H1 (cell line): Measurements from ENCODE around the gene GMPR. TPM values are rescaled to one million over a fixed set of nuclear protein-coding genes. Genes with fewer than 3 reads are reported as not detected.

Experiments used
- CTCF ChIA-PET: fragments of 300-600 bp; sonication (Branson Sonifier 250); formaldehyde crosslinking; loops from one replicate; lab custom pipeline; 2021; ENCODE audit not compliant: partially characterized antibody; lab: Charles Lee
- POLR2A ChIA-PET: fragments of 300-600 bp; sonication (Branson Sonifier 250); formaldehyde crosslinking; loops from one replicate; lab custom pipeline; 2021; ENCODE audit warnings: inconsistent platforms; ENCODE audit not compliant: partially characterized antibody; lab: Charles Lee
- DNase-seq, 2 experiments: peaks; one replicate each; pipeline versions ENCODE4 v3.0.0 to v3.0.0-alpha.2; 2010 to 2022; ENCODE audit warnings: low spot score in 2 of 2, low read depth in 1 of 2, mixed read lengths in 1 of 2
- FAIRE-seq: peaks from 2 replicates; lab custom pipeline; 2011; peaks lifted over from hg19 to GRCh38; lab: Jason Lieb, UNC
- H2AFZ ChIP-seq: 2 replicates; pipeline ENCODE4 v1.8.1; 2012; ENCODE audit warnings: low read length, inconsistent platforms
- H2AK5ac ChIP-seq: 2 replicates; pipeline ENCODE4 v1.6.1; 2013; ENCODE audit warnings: low read depth, low read length
- H2BK120ac ChIP-seq: replicated peaks from 2 replicates; pipeline ENCODE3; 2013; ENCODE audit warnings: low read depth, low read length, inconsistent platforms
- H2BK12ac ChIP-seq: 2 replicates; pipeline ENCODE4 v1.6.1; 2013; ENCODE audit warnings: low read depth, low read length
- H2BK15ac ChIP-seq: 2 replicates; pipeline ENCODE4 v1.6.1; 2013; ENCODE audit warnings: low read length
- H2BK20ac ChIP-seq: 2 replicates; pipeline ENCODE4 v1.6.1; 2013; ENCODE audit warnings: low read length
- H2BK5ac ChIP-seq: 2 replicates; pipeline ENCODE4 v1.6.1; 2013; ENCODE audit warnings: low read depth, low read length
- H3K14ac ChIP-seq: 2 replicates; pipeline ENCODE4 v1.6.1; 2013; ENCODE audit warnings: inconsistent platforms; ENCODE audit not compliant: insufficient read length
- H3K18ac ChIP-seq: 2 replicates; pipeline ENCODE4 v1.6.1; 2013; ENCODE audit warnings: low read length; ENCODE audit errors: extremely low read depth
- H3K23ac ChIP-seq: 2 replicates; pipeline ENCODE4 v1.6.1; 2013; ENCODE audit warnings: inconsistent platforms; ENCODE audit not compliant: insufficient read length
- H3K23me2 ChIP-seq: 2 replicates; pipeline ENCODE4 v1.6.1; 2013; ENCODE audit warnings: low read depth, low read length
- H3K27ac ChIP-seq: 2 replicates; pipeline ENCODE4 v1.6.1; 2011; ENCODE audit warnings: low read depth, low read length, inconsistent platforms
- H3K27me3 ChIP-seq, 4 experiments: replicated peaks in 1 of 4; 1 replicate in 1 of 4; 2 replicates in 3 of 4; pipeline versions ENCODE4 v1.6.1 to v1.8.1; 2011 to 2013; ENCODE audit warnings: low read length in 3 of 4, mild to moderate bottlenecking in 3 of 4, inconsistent platforms in 2 of 4, mixed read lengths in 2 of 4, moderate library complexity in 1 of 4; ENCODE audit not compliant: control insufficient read depth in 3 of 4, insufficient read depth in 3 of 4; ENCODE audit errors: extremely low read depth in 1 of 4
- H3K36me3 ChIP-seq, 4 experiments: 2 replicates each; pipeline versions ENCODE4 v1.6.1 to v1.8.1; 2011 to 2013; ENCODE audit warnings: mild to moderate bottlenecking in 4 of 4, low read length in 3 of 4, moderate library complexity in 2 of 4, control low read depth in 1 of 4, inconsistent platforms in 1 of 4; ENCODE audit not compliant: insufficient read depth in 4 of 4, control insufficient read depth in 2 of 4
- H3K4ac ChIP-seq: replicated peaks from 2 replicates; pipeline ENCODE3; 2013; ENCODE audit warnings: low read length, low read depth, mixed read lengths, inconsistent platforms; ENCODE audit not compliant: insufficient read length
- H3K4me1 ChIP-seq, 4 experiments: replicated peaks in 1 of 4; 1 replicate in 1 of 4; 2 replicates in 3 of 4; pipeline versions ENCODE4 v1.6.1 to v1.8.1; 2011 to 2013; ENCODE audit warnings: low read length in 3 of 4, inconsistent platforms in 2 of 4, mixed read lengths in 1 of 4; ENCODE audit not compliant: insufficient read depth in 4 of 4, control insufficient read depth in 3 of 4
- H3K4me2 ChIP-seq, 2 experiments: 2 replicates each; pipeline versions ENCODE4 v1.6.1 to v1.8.1; 2011 to 2013; ENCODE audit warnings: low read depth in 2 of 2, low read length in 2 of 2, control low read depth in 1 of 2, inconsistent platforms in 1 of 2, mild to moderate bottlenecking in 1 of 2; ENCODE audit not compliant: insufficient read depth in 1 of 2
- H3K4me3 ChIP-seq, 4 experiments: fragments of 200-600, 300-600 bp in 1 of 4; sonication (generic), shearing (Covaris generic), sonication (Bioruptor Twin) in 1 of 4; 2 replicates each; pipeline versions ENCODE4 v1.5.1 to v1.8.1; 2011 to 2016; ENCODE audit warnings: low read length in 4 of 4, low read depth in 3 of 4, control low read depth in 2 of 4, inconsistent platforms in 2 of 4, mild to moderate bottlenecking in 2 of 4, mixed read lengths in 1 of 4, moderate library complexity in 1 of 4; ENCODE audit not compliant: insufficient read depth in 2 of 4; ENCODE audit errors: extremely low read depth in 1 of 4
- H3K56ac ChIP-seq: replicated peaks from 2 replicates; pipeline ENCODE3; 2013; ENCODE audit warnings: low read depth, mild to moderate bottlenecking, mixed read lengths, low read length, inconsistent platforms; ENCODE audit not compliant: insufficient read length
- H3K79me1 ChIP-seq: 2 replicates; pipeline ENCODE4 v1.6.1; 2013; ENCODE audit warnings: low read depth, low read length, control low read depth
- H3K79me2 ChIP-seq, 2 experiments: 2 replicates each; pipeline versions ENCODE4 v1.6.1 to v1.8.1; 2012 to 2013; ENCODE audit warnings: low read length in 2 of 2, mild to moderate bottlenecking in 2 of 2, inconsistent platforms in 1 of 2; ENCODE audit not compliant: insufficient read depth in 2 of 2, control insufficient read depth in 1 of 2
- H3K9ac ChIP-seq, 4 experiments: replicated peaks in 1 of 4; 1 replicate in 1 of 4; 2 replicates in 3 of 4; pipeline versions ENCODE4 v1.6.1 to v1.8.1; 2011 to 2013; ENCODE audit warnings: low read depth in 3 of 4, low read length in 3 of 4, control low read depth in 2 of 4, mild to moderate bottlenecking in 2 of 4, moderate library complexity in 2 of 4, inconsistent platforms in 1 of 4; ENCODE audit errors: extremely low read depth in 1 of 4
- H3K9me3 ChIP-seq, 2 experiments: 2 replicates each; pipeline versions ENCODE4 v1.6.1 to v1.8.1; 2012 to 2013; ENCODE audit warnings: mild to moderate bottlenecking in 2 of 2, moderate library complexity in 2 of 2, control low read depth in 1 of 2, inconsistent platforms in 1 of 2, low read depth in 1 of 2, low read length in 1 of 2, mixed read lengths in 1 of 2; ENCODE audit not compliant: insufficient read depth in 2 of 2
- H4K20me1 ChIP-seq, 2 experiments: replicated peaks in 1 of 2; 2 replicates each; pipeline versions ENCODE3 to v1.8.1; 2011 to 2013; ENCODE audit warnings: inconsistent platforms in 2 of 2, low read length in 2 of 2, mild to moderate bottlenecking in 1 of 2; ENCODE audit not compliant: insufficient read depth in 2 of 2, control insufficient read depth in 1 of 2
- H4K5ac ChIP-seq: 2 replicates; pipeline ENCODE4 v1.6.1; 2013; ENCODE audit warnings: low read length, low read depth, mixed read lengths, inconsistent platforms; ENCODE audit not compliant: insufficient read length
- H4K8ac ChIP-seq: 2 replicates; pipeline ENCODE4 v1.8.0; 2013; ENCODE audit warnings: mild to moderate bottlenecking, moderate library complexity, low read length, inconsistent platforms; ENCODE audit not compliant: insufficient read depth; ENCODE audit errors: extremely low read depth
- H4K91ac ChIP-seq: replicated peaks from 2 replicates; pipeline ENCODE3; 2013; ENCODE audit warnings: low read length, mixed read lengths, inconsistent platforms; ENCODE audit not compliant: insufficient read length
- ATF3 ChIP-seq: IDR thresholded peaks from 2 replicates; pipeline ENCODE4 v1.6.1; 2011; ENCODE audit warnings: low read depth, mild to moderate bottlenecking, low read length; ENCODE audit not compliant: insufficient read depth
- BCL11A ChIP-seq, 2 experiments: IDR thresholded peaks; one replicate each; pipeline ENCODE4 v1.6.1; 2011; ENCODE audit warnings: low read depth in 2 of 2, low read length in 2 of 2, mild to moderate bottlenecking in 2 of 2
- CEBPB ChIP-seq: IDR thresholded peaks from 2 replicates; pipeline ENCODE4 v1.6.1; 2012; ENCODE audit warnings: low read depth, low read length
- CHD1 ChIP-seq: IDR thresholded peaks from 2 replicates; pipeline ENCODE4 v1.6.1; 2012; ENCODE audit warnings: low read depth, low read length, improper control_type of control experiment
- EGR1 ChIP-seq: IDR thresholded peaks from 2 replicates; pipeline ENCODE4 v1.6.1; 2011; ENCODE audit warnings: low read depth, low read length, borderline replicate concordance
- MAX ChIP-seq: IDR thresholded peaks from 2 replicates; pipeline ENCODE4 v1.6.1; 2012; ENCODE audit warnings: inconsistent platforms
- NANOG ChIP-seq: IDR thresholded peaks from 2 replicates; pipeline ENCODE4 v1.6.1; 2011; ENCODE audit warnings: low read length, low read depth, mild to moderate bottlenecking, inconsistent platforms; ENCODE audit not compliant: insufficient read depth, poor library complexity, severe bottlenecking
- PHF8 ChIP-seq: fragments of 200-600 bp; sonication (generic); conservative IDR thresholded peaks from 2 replicates; pipeline ENCODE4 v1.7.1; 2012; ENCODE audit warnings: low read depth, mild to moderate bottlenecking, inconsistent platforms, low read length, moderate library complexity
- RBBP5 ChIP-seq: IDR thresholded peaks from 2 replicates; pipeline ENCODE4 v1.7.1; 2012; ENCODE audit warnings: low read depth, mild to moderate bottlenecking, inconsistent platforms, low read length, moderate library complexity, borderline replicate concordance
- SUZ12 ChIP-seq: fragments of 200-600 bp; sonication (generic); IDR thresholded peaks from 2 replicates; pipeline ENCODE4 v1.6.1; 2012; ENCODE audit warnings: mild to moderate bottlenecking, inconsistent platforms, low read length, moderate library complexity, mixed read lengths
- WGBS, 2 experiments: shearing (Covaris generic) in 1 of 2; methylation state at CpG; one replicate each; pipeline versions ENCODE4 v1.1.6 to v1.1.7; 2013 to 2015; ENCODE audit warnings: low lambda C conversion rate in 2 of 2, mixed read lengths in 2 of 2, inconsistent platforms in 1 of 2, low coverage in 1 of 2, missing lambda C conversion rate in 1 of 2; ENCODE audit not compliant: insufficient replicate concordance in 2 of 2, insufficient coverage in 1 of 2, insufficient read length in 1 of 2; ENCODE audit errors: extremely low coverage in 1 of 2, missing lambda C conversion rate in 1 of 2; 5-methylcytosine and 5-hydroxymethylcytosine counted together
- polyA plus RNA-seq, 7 experiments: library from polyadenylated mRNA; depleted of rRNA in 3 of 7; stranded (reverse) in 5 of 7; unstranded in 2 of 7; fragments of >200 nt in 5 of 7; fragments of 200-250 nt in 2 of 7; gene quantifications; 1 replicate in 5 of 7; 2 replicates in 1 of 7; 4 replicates in 1 of 7; pipeline versions ENCODE4 v1.2.1 to v1.2.3, GENCODE V29; 2011 to 2013; ENCODE audit warnings: missing spikeins in 2 of 7, mixed read lengths in 2 of 7
- total RNA-seq: library from RNA; stranded (reverse); fragmentation: NEBNext Ultra II Directional; extraction: Animal tissue kit (Norgen Biotek cat#: 25700); gene quantifications from 2 replicates; pipeline ENCODE4 v1.2.1, GENCODE V29; 2021

GMPR gene
- total and polyA plus RNA-seq, 2 of the 8 experiments (the other 6 are each of a cell fraction or from before 2014, with no cell fraction given): 0.99 to 1.2 TPM

- no peaks in the 10 kb centered on the region for H3K79me2 ChIP-seq
- H3K23me2 ChIP-seq: no peaks in the 10 kb centered on the region
- no peak overlapping the region for H2AFZ ChIP-seq
- no peak overlapping the region for H2AK5ac ChIP-seq
- H3K36me3 ChIP-seq: no peaks in the 10 kb centered on the region
- H3K4me3 ChIP-seq: no peak overlapping the region
- no peak overlapping the region for H3K4ac ChIP-seq
- H2BK5ac ChIP-seq: no peak overlapping the region
- H2BK12ac ChIP-seq: no peak overlapping the region
- H3K4me1 ChIP-seq: peaks cover 6 to 14% (median 12%) of the 10 kb centered on the region in 4 experiments
- no peak overlapping the region for H3K18ac ChIP-seq
- WGBS, 2 experiments: 79% methylated on average over 11 of the region's 11 CpGs; no CpG with 5 or more reads in 1 of the 2 experiments
- no peak overlapping the region for H2BK15ac ChIP-seq
- H4K91ac ChIP-seq: no peak overlapping the region
- no peak overlapping the region for H3K56ac ChIP-seq
- peak overlapping the region; percentile 9; the same call in 1 of the 2 replicates for H4K8ac ChIP-seq
- no peak for FAIRE-seq
- no peak overlapping the region for H2BK120ac ChIP-seq
- H3K14ac ChIP-seq: no peak overlapping the region
- H3K27me3 ChIP-seq: no peaks in the 10 kb centered on the region
- CTCF ChIA-PET: interaction anchor here (0.6 to 1.1 kb wide), 4 partner anchors 9 to 156 kb away, joined by 3 to 7 read pairs (median 4); no protein-coding TSS in a partner anchor
- peaks cover 0 to 2% of the 10 kb centered on the region in 2 experiments for H4K20me1 ChIP-seq
- no peak overlapping the region for H4K5ac ChIP-seq
- H3K9me3 ChIP-seq: no peaks in the 10 kb centered on the region; a peak in 1 of 4 replicates
- no peak overlapping the region for H3K27ac ChIP-seq
- no peak overlapping the region for H3K4me2 ChIP-seq
- DNase-seq: no peak
- H3K79me1 ChIP-seq: no peaks in the 10 kb centered on the region; the same call in 1 of the 2 replicates
- no peak overlapping the region for H3K23ac ChIP-seq
- no peak overlapping the region for H3K9ac ChIP-seq
- POLR2A ChIA-PET: no interaction called here
- no peak overlapping the region for H2BK20ac ChIP-seq
- no peak for TF ChIP-seq NANOG
- TF ChIP-seq PHF8: no peak
- TF ChIP-seq CEBPB: peak; percentile 62; the same call in 1 of the 2 replicates
- no peak for TF ChIP-seq BCL11A (IDR thresholded peaks at IDR 0.05; ENCODE audit: low read depth in 2 of 2, low read length in 2 of 2)
- no peak for TF ChIP-seq CHD1
- TF ChIP-seq MAX: peak; percentile 12; the same call in 1 of the 2 replicates
- TF ChIP-seq EGR1: no peak
- TF ChIP-seq RBBP5: no peak
- TF ChIP-seq ATF3: no peak
- TF ChIP-seq SUZ12: no peak
Measured at GRCh38 chr6:16322666-16323312, 84.4 kb downstream of the GMPR start.
